ENCODE data around the gene MBD3.

Gene MBD3

DNA sequence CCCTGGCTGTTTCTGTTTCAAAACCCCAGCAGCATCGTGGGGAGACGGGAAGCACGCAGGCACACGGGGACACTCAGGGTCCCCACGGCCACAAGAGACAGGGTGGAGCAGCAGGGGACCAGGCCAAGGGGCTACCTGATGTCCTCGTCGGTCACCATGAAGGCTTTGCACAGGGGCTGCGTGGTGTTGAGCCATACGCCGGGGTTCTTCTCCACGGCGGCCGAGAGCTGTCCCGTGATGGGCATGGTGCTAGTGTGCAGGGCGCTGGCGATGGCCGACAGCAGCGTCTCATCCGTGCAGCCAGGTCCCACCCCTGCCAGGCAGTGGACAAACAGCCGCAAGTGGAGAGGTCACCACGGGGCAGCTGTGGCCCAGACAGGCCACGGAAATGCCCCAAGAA lies 11.7 kb downstream of the MBD3 start:
- Histone ChIP-seq H3K14ac (ENCODE audit: low read length) (no peak overlapping the region), H3K79me1 (ENCODE audit: low read depth, low read length) (peaks cover 28% of the 10 kb centered on the region), H4K91ac (ENCODE audit: low read depth, low read length, poor library complexity) (no peak overlapping the region), H3K9ac (ENCODE audit: low read depth, low read length, poor library complexity) (no peak overlapping the region), H3K23ac (ENCODE audit: low read depth, low read length, poor library complexity) (peak overlapping the region; percentile 93), H3K36me3 (replicated peaks in 1 of 2; ENCODE audit: control insufficient read depth in 2 of 2, insufficient read depth in 2 of 2, low read length in 2 of 2) (peaks cover 64 to 99% of the 10 kb centered on the region in 2 donors), H2BK5ac (ENCODE audit: low read length) (peak overlapping the region; percentile 13), H3K27ac (replicated peaks; ENCODE audit: low read length) (no peak overlapping the region), H3K4me3 (ENCODE audit: low read length in 2 of 2) (no peak overlapping the region), H3K27me3 (ENCODE audit: control insufficient read depth in 3 of 3, insufficient read depth in 3 of 3, low read depth in 1 of 3, low read length in 3 of 3) (no peaks in the 10 kb centered on the region), H3K18ac (ENCODE audit: low read length) (no peak overlapping the region), H3K4me1 (ENCODE audit: control insufficient read depth in 2 of 2, insufficient read depth in 1 of 2, low read depth in 1 of 2, low read length in 2 of 2) (no peaks in the 10 kb centered on the region), H2AK5ac (ENCODE audit: low read depth, low read length) (no peak overlapping the region), H3K4ac (ENCODE audit: low read length) (no peak overlapping the region), H3K4me2 (ENCODE audit: insufficient read depth, low read length, poor library complexity, severe bottlenecking) (no peak overlapping the region), H3K9me3 (replicated peaks in 1 of 2; ENCODE audit: control insufficient read depth in 2 of 2, insufficient read depth in 1 of 2, low read depth in 1 of 2, low read length in 2 of 2) (peaks cover 2 to 3% of the 10 kb centered on the region in 2 donors), H2BK120ac (ENCODE audit: low read depth, low read length) (peak overlapping the region; percentile 81), H2AFZ (ENCODE audit: low read length) (no peak overlapping the region), H2BK15ac (ENCODE audit: low read length) (no peak overlapping the region), H2BK12ac (ENCODE audit: low read length) (no peak overlapping the region), H4K8ac (ENCODE audit: low read depth, low read length) (no peak overlapping the region)
- no peak for DNase-seq (ENCODE audit: low spot score)
- WGBS, 2 donors (ENCODE audit: extremely low coverage in 2 of 2, insufficient read length in 2 of 2, insufficient replicate concordance in 1 of 2), result no CpG with 5 or more reads among the region's 22 CpGs

DNA sequence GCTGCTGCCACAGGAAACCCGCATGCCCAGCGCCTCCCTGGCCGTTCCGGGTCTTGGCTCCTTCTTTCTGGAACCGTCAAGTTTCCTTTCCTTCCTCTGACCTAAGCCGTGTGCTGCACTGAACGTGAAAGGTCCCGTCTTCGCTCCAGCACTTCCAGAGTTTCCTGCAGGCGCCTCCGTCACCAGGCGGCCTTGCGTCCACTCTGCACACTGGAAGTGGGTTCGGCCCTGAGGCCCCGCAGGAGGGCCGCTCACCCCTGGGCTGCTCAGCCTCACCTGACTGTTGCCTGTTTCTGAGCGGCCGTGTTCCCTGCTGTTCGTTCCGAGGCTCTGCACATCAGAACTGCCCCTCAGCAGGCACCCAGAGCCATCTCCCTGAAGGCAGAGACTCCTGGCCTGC lies 12.3 kb downstream of the MBD3 start:
- DNase-seq (ENCODE audit: low spot score), result no peak
- no peak overlapping the region for H3K4me3 ChIP-seq (ENCODE audit: low read length in 2 of 2)
- no peak overlapping the region for H4K91ac ChIP-seq (ENCODE audit: low read depth, low read length, poor library complexity)
- no peak overlapping the region for H3K4me2 ChIP-seq (ENCODE audit: insufficient read depth, low read length, poor library complexity, severe bottlenecking)
- no peaks in the 10 kb centered on the region for H3K4me1 ChIP-seq (ENCODE audit: control insufficient read depth in 2 of 2, insufficient read depth in 1 of 2, low read depth in 1 of 2, low read length in 2 of 2)
- H3K23ac ChIP-seq (ENCODE audit: low read depth, low read length, poor library complexity), result no peak overlapping the region
- H3K9me3 ChIP-seq (replicated peaks in 1 of 2; ENCODE audit: control insufficient read depth in 2 of 2, insufficient read depth in 1 of 2, low read depth in 1 of 2, low read length in 2 of 2), result peaks cover 0 to 2% of the 10 kb centered on the region in 2 donors
- H3K27ac ChIP-seq (replicated peaks; ENCODE audit: low read length), result no peak overlapping the region
- no peak overlapping the region for H3K4ac ChIP-seq (ENCODE audit: low read length)
- no peak overlapping the region for H3K9ac ChIP-seq (ENCODE audit: low read depth, low read length, poor library complexity)
- H3K36me3 ChIP-seq (replicated peaks in 1 of 2; ENCODE audit: control insufficient read depth in 2 of 2, insufficient read depth in 2 of 2, low read length in 2 of 2), result peaks cover 66 to 96% of the 10 kb centered on the region in 2 donors
- no peak overlapping the region for H3K18ac ChIP-seq (ENCODE audit: low read length)
- H2BK15ac ChIP-seq (ENCODE audit: low read length), result no peak overlapping the region
- peaks cover 24% of the 10 kb centered on the region for H3K79me1 ChIP-seq (ENCODE audit: low read depth, low read length)
- no peak overlapping the region for H3K14ac ChIP-seq (ENCODE audit: low read length)
- WGBS, 2 donors (ENCODE audit: extremely low coverage in 2 of 2, insufficient read length in 2 of 2, insufficient replicate concordance in 1 of 2), result no CpG with 5 or more reads among the region's 20 CpGs
- no peak overlapping the region for H2BK5ac ChIP-seq (ENCODE audit: low read length)
- H2BK12ac ChIP-seq (ENCODE audit: low read length), result no peak overlapping the region
- H3K27me3 ChIP-seq (ENCODE audit: control insufficient read depth in 3 of 3, insufficient read depth in 3 of 3, low read depth in 1 of 3, low read length in 3 of 3), result no peaks in the 10 kb centered on the region
- no peak overlapping the region for H2AFZ ChIP-seq (ENCODE audit: low read length)
- no peak overlapping the region for H2AK5ac ChIP-seq (ENCODE audit: low read depth, low read length)
- H4K8ac ChIP-seq (ENCODE audit: low read depth, low read length), result no peak overlapping the region
- no peak overlapping the region for H2BK120ac ChIP-seq (ENCODE audit: low read depth, low read length)

DNA sequence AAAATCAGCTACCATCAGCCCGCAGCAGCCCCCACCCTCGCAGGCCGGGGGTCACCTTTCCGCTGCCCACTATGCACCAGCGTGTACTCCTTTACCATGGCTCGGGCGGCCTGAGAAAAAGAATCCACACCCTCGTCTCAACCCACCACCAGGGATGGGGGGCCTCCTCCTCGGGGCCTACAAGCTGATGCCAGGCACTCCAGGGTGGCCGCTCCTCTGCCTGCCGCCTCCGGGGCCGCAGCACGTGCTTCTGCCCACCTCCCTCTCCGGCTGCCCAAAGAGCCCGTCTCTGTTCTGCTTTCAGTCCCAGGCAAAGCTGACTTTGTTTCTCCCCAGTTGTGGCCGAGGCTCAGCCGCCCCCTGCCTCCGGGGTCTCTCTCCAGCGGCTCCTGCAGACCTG lies 13.4 kb downstream of the MBD3 start:
- Histone ChIP-seq H3K9ac (ENCODE audit: low read depth, low read length, poor library complexity) (no peak overlapping the region), H3K23ac (ENCODE audit: low read depth, low read length, poor library complexity) (no peak overlapping the region), H3K4me1 (ENCODE audit: control insufficient read depth in 2 of 2, insufficient read depth in 1 of 2, low read depth in 1 of 2, low read length in 2 of 2) (no peaks in the 10 kb centered on the region), H3K4me2 (ENCODE audit: insufficient read depth, low read length, poor library complexity, severe bottlenecking) (no peak overlapping the region), H3K18ac (ENCODE audit: low read length) (no peak overlapping the region), H3K36me3 (replicated peaks in 1 of 2; ENCODE audit: control insufficient read depth in 2 of 2, insufficient read depth in 2 of 2, low read length in 2 of 2) (peaks cover 59 to 85% of the 10 kb centered on the region in 2 donors), H2BK15ac (ENCODE audit: low read length) (no peak overlapping the region), H4K91ac (ENCODE audit: low read depth, low read length, poor library complexity) (no peak overlapping the region), H2BK5ac (ENCODE audit: low read length) (no peak overlapping the region), H4K8ac (ENCODE audit: low read depth, low read length) (peak overlapping the region; percentile 65), H2AK5ac (ENCODE audit: low read depth, low read length) (no peak overlapping the region), H3K14ac (ENCODE audit: low read length) (no peak overlapping the region), H3K79me1 (ENCODE audit: low read depth, low read length) (peaks cover 13% of the 10 kb centered on the region), H2BK12ac (ENCODE audit: low read length) (no peak overlapping the region), H2AFZ (ENCODE audit: low read length) (no peak overlapping the region), H3K27me3 (ENCODE audit: control insufficient read depth in 3 of 3, insufficient read depth in 3 of 3, low read depth in 1 of 3, low read length in 3 of 3) (no peaks in the 10 kb centered on the region), H3K4me3 (ENCODE audit: low read length in 2 of 2) (no peak overlapping the region), H3K9me3 (replicated peaks in 1 of 2; ENCODE audit: control insufficient read depth in 2 of 2, insufficient read depth in 1 of 2, low read depth in 1 of 2, low read length in 2 of 2) (no peaks in the 10 kb centered on the region), H2BK120ac (ENCODE audit: low read depth, low read length) (no peak overlapping the region), H3K4ac (ENCODE audit: low read length) (no peak overlapping the region), H3K27ac (replicated peaks; ENCODE audit: low read length) (no peak overlapping the region)
- DNase-seq (ENCODE audit: low spot score), result no peak
- no CpG with 5 or more reads among the region's 20 CpGs for WGBS, 2 donors (ENCODE audit: extremely low coverage in 2 of 2, insufficient read length in 2 of 2, insufficient replicate concordance in 1 of 2)

DNA sequence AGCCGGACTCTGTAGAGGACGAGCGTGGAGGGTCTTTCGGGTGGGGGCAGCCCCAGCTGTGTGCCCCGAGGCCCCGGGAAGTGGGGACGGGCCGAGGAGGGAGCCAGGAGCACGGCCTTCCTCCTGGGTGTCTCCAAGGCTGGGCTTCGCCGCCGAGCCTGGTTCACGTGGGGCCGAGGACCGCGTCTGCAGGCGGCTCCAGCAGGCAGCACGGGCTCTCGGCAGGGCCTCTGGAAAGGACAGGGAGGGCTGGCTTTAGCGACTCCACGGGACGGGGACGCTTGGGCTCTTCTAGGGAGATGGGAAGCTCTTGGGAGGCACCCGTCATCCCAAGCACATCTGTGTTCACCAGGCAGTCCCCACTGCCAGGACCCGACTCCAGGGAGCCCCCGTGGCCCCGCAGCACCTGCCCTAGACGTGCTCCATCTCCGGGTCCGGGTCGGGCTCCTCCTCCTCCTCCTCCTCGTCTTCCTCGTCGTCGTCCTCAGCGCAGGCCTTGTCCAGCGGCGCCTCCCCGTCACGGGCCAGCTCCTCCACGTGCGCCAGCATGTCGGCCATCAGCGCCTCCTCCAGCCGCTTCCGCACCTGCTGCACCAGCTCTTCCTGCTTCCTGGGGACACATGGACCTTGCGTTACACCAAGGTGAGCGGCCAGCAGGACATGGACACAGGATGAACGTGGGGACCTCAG lies 14.6 kb downstream of the MBD3 start:
- no peak overlapping the region for H2BK5ac ChIP-seq (ENCODE audit: low read length)
- no peaks in the 10 kb centered on the region for H3K27me3 ChIP-seq (ENCODE audit: control insufficient read depth in 3 of 3, insufficient read depth in 3 of 3, low read depth in 1 of 3, low read length in 3 of 3)
- no peaks in the 10 kb centered on the region for H3K4me1 ChIP-seq (ENCODE audit: control insufficient read depth in 2 of 2, insufficient read depth in 1 of 2, low read depth in 1 of 2, low read length in 2 of 2)
- peaks cover 54 to 73% of the 10 kb centered on the region in 2 donors for H3K36me3 ChIP-seq (replicated peaks in 1 of 2; ENCODE audit: control insufficient read depth in 2 of 2, insufficient read depth in 2 of 2, low read length in 2 of 2)
- H3K23ac ChIP-seq (ENCODE audit: low read depth, low read length, poor library complexity), result peak overlapping the region; percentile 91
- peaks cover 13% of the 10 kb centered on the region for H3K79me1 ChIP-seq (ENCODE audit: low read depth, low read length)
- no peak for DNase-seq (ENCODE audit: low spot score)
- H2BK120ac ChIP-seq (ENCODE audit: low read depth, low read length), result no peak overlapping the region
- no peak overlapping the region for H2AK5ac ChIP-seq (ENCODE audit: low read depth, low read length)
- H3K18ac ChIP-seq (ENCODE audit: low read length), result no peak overlapping the region
- no peak overlapping the region for H3K9ac ChIP-seq (ENCODE audit: low read depth, low read length, poor library complexity)
- no peak overlapping the region for H4K91ac ChIP-seq (ENCODE audit: low read depth, low read length, poor library complexity)
- H3K27ac ChIP-seq (replicated peaks; ENCODE audit: low read length), result no peak overlapping the region
- no CpG with 5 or more reads among the region's 49 CpGs for whole genome bisulfite sequencing, 2 donors (ENCODE audit: extremely low coverage in 2 of 2, insufficient read length in 2 of 2, insufficient replicate concordance in 1 of 2)
- H2BK12ac ChIP-seq (ENCODE audit: low read length), result peak overlapping the region; percentile 10
- H3K4me2 ChIP-seq (ENCODE audit: insufficient read depth, low read length, poor library complexity, severe bottlenecking), result no peak overlapping the region
- H4K8ac ChIP-seq (ENCODE audit: low read depth, low read length), result no peak overlapping the region
- no peak overlapping the region for H3K4me3 ChIP-seq (ENCODE audit: low read length in 2 of 2)
- H2AFZ ChIP-seq (ENCODE audit: low read length), result no peak overlapping the region
- H3K14ac ChIP-seq (ENCODE audit: low read length), result no peak overlapping the region
- no peak overlapping the region for H2BK15ac ChIP-seq (ENCODE audit: low read length)
- H3K4ac ChIP-seq (ENCODE audit: low read length), result no peak overlapping the region
- H3K9me3 ChIP-seq (replicated peaks in 1 of 2; ENCODE audit: control insufficient read depth in 2 of 2, insufficient read depth in 1 of 2, low read depth in 1 of 2, low read length in 2 of 2), result no peaks in the 10 kb centered on the region

Measured in neuronal stem cell (in vitro differentiated cells).